Mesothelial cell of epicardium (in vitro differentiated cells): Measurements from ENCODE around the gene DPH1. TPM values are rescaled to one million over a fixed set of nuclear protein-coding genes. Genes with fewer than 3 reads are reported as not detected.

Experiments
- DNase-seq, 2 experiments: peaks; one replicate each; pipeline ENCODE4 v3.0.0; 2021; ENCODE audit warnings: low spot score in 2 of 2; ENCODE audit not compliant: unreplicated experiment in 2 of 2
- H3K27ac Mint-ChIP-seq: 2 replicates; pipeline ENCODE4 v1.8.0; 2021; ENCODE audit warnings: mixed read lengths
- H3K27me3 Mint-ChIP-seq: 2 replicates; pipeline ENCODE4 v1.8.0; 2021; ENCODE audit warnings: low read depth, mixed read lengths
- H3K36me3 Mint-ChIP-seq: 2 replicates; pipeline ENCODE4 v1.8.0; 2021; ENCODE audit warnings: mixed read lengths
- H3K4me1 Mint-ChIP-seq: 2 replicates; pipeline ENCODE4 v1.8.0; 2021; ENCODE audit warnings: mixed read lengths
- H3K4me3 Mint-ChIP-seq: 2 replicates; pipeline ENCODE4 v1.8.0; 2021; ENCODE audit warnings: mild to moderate bottlenecking, moderate library complexity, mixed read lengths
- H3K9me3 Mint-ChIP-seq: 2 replicates; pipeline ENCODE4 v1.8.0; 2021; ENCODE audit warnings: mixed read lengths
- total RNA-seq: library from RNA; stranded (reverse); gene quantifications from 3 replicates; pipeline ENCODE4 v1.2.1, GENCODE V29; 2021
- TF ChIP-seq, protein P1 (sequence below): fragments of 200-600 bp; sonication (generic); IDR thresholded peaks from one replicate; pipeline ENCODE4 v1.5.0; 2021; ENCODE audit warnings: antibody characterized with exemption; ENCODE audit not compliant: unreplicated experiment

DPH1 gene
- total RNA-seq, 1 donor from 2014 or later: 63.8 TPM

DNA sequence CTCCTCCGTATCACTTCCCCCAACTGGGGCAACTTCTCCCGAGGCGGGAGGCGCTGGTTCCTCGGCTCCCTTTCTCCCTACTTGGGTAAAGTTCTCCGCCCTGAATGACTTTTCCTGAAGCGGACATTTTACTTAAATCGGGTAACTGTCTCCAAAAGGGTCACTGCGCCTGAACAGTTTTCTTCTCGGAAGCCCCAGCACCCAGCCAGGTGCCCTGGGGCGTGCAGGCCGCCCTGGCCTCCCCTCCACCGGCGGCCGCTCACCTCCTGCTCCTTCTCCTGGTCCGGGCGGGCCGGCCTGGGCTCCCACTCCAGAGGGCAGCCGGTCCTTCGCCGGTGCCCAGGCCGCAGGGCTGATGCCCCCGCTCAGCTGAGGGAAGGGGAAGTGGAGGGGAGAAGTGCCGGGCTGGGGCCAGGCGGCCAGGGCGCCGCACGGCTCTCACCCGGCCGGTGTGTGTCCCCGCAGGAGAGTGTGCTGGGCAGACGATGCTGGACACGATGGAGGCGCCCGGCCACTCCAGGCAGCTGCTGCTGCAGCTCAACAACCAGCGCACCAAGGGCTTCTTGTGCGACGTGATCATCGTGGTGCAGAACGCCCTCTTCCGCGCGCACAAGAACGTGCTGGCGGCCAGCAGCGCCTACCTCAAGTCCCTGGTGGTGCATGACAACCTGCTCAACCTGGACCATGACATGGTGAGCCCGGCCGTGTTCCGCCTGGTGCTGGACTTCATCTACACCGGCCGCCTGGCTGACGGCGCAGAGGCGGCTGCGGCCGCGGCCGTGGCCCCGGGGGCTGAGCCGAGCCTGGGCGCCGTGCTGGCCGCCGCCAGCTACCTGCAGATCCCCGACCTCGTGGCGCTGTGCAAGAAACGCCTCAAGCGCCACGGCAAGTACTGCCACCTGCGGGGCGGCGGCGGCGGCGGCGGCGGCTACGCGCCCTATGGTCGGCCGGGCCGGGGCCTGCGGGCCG lies 26.5 kb downstream of the DPH1 start:
- peak overlapping the region; percentile 73 for H3K4me3 Mint-ChIP-seq
- DNase-seq: peak in 1 of 2 experiments; percentile 61
- peaks cover 13% of the 10 kb centered on the region for H3K36me3 Mint-ChIP-seq
- H3K4me1 Mint-ChIP-seq: peaks cover 40% of the 10 kb centered on the region
- TF ChIP-seq, protein P1, sequence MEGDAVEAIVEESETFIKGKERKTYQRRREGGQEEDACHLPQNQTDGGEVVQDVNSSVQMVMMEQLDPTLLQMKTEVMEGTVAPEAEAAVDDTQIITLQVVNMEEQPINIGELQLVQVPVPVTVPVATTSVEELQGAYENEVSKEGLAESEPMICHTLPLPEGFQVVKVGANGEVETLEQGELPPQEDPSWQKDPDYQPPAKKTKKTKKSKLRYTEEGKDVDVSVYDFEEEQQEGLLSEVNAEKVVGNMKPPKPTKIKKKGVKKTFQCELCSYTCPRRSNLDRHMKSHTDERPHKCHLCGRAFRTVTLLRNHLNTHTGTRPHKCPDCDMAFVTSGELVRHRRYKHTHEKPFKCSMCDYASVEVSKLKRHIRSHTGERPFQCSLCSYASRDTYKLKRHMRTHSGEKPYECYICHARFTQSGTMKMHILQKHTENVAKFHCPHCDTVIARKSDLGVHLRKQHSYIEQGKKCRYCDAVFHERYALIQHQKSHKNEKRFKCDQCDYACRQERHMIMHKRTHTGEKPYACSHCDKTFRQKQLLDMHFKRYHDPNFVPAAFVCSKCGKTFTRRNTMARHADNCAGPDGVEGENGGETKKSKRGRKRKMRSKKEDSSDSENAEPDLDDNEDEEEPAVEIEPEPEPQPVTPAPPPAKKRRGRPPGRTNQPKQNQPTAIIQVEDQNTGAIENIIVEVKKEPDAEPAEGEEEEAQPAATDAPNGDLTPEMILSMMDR: peak; percentile 11
- H3K27me3 Mint-ChIP-seq: peaks cover 19% of the 10 kb centered on the region
- no peaks in the 10 kb centered on the region for H3K9me3 Mint-ChIP-seq
- H3K27ac Mint-ChIP-seq: peak overlapping the region; percentile 79

DNA sequence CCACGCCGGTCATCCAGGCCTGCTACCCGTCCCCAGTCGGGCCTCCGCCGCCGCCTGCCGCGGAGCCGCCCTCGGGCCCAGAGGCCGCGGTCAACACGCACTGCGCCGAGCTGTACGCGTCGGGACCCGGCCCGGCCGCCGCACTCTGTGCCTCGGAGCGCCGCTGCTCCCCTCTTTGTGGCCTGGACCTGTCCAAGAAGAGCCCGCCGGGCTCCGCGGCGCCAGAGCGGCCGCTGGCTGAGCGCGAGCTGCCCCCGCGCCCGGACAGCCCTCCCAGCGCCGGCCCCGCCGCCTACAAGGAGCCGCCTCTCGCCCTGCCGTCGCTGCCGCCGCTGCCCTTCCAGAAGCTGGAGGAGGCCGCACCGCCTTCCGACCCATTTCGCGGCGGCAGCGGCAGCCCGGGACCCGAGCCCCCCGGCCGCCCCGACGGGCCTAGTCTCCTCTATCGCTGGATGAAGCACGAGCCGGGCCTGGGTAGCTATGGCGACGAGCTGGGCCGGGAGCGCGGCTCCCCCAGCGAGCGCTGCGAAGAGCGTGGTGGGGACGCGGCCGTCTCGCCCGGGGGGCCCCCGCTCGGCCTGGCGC lies 27.3 kb downstream of the DPH1 start:
- H3K4me1 Mint-ChIP-seq: peaks cover 41% of the 10 kb centered on the region
- TF ChIP-seq, protein P1: no peak
- DNase-seq: no peak
- H3K27ac Mint-ChIP-seq: no peak overlapping the region
- no peak overlapping the region for H3K4me3 Mint-ChIP-seq
- no peaks in the 10 kb centered on the region for H3K9me3 Mint-ChIP-seq
- H3K27me3 Mint-ChIP-seq: peaks cover 12% of the 10 kb centered on the region
- H3K36me3 Mint-ChIP-seq: peaks cover 13% of the 10 kb centered on the region

DNA sequence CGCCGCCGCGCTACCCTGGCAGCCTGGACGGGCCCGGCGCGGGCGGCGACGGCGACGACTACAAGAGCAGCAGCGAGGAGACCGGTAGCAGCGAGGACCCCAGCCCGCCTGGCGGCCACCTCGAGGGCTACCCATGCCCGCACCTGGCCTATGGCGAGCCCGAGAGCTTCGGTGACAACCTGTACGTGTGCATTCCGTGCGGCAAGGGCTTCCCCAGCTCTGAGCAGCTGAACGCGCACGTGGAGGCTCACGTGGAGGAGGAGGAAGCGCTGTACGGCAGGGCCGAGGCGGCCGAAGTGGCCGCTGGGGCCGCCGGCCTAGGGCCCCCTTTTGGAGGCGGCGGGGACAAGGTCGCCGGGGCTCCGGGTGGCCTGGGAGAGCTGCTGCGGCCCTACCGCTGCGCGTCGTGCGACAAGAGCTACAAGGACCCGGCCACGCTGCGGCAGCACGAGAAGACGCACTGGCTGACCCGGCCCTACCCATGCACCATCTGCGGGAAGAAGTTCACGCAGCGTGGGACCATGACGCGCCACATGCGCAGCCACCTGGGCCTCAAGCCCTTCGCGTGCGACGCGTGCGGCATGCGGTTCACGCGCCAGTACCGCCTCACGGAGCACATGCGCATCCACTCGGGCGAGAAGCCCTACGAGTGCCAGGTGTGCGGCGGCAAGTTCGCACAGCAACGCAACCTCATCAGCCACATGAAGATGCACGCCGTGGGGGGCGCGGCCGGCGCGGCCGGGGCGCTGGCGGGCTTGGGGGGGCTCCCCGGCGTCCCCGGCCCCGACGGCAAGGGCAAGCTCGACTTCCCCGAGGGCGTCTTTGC lies 28.0 kb downstream of the DPH1 start:
- Mint-ChIP-seq H3K4me1 (peaks cover 47% of the 10 kb centered on the region), H3K27me3 (peaks cover 10% of the 10 kb centered on the region), H3K36me3 (peaks cover 13% of the 10 kb centered on the region), H3K9me3 (no peaks in the 10 kb centered on the region), H3K4me3 (peak overlapping the region; percentile 61), H3K27ac (no peak overlapping the region)
- TF ChIP-seq, protein P1: no peak
- no peak for DNase-seq

DNA sequence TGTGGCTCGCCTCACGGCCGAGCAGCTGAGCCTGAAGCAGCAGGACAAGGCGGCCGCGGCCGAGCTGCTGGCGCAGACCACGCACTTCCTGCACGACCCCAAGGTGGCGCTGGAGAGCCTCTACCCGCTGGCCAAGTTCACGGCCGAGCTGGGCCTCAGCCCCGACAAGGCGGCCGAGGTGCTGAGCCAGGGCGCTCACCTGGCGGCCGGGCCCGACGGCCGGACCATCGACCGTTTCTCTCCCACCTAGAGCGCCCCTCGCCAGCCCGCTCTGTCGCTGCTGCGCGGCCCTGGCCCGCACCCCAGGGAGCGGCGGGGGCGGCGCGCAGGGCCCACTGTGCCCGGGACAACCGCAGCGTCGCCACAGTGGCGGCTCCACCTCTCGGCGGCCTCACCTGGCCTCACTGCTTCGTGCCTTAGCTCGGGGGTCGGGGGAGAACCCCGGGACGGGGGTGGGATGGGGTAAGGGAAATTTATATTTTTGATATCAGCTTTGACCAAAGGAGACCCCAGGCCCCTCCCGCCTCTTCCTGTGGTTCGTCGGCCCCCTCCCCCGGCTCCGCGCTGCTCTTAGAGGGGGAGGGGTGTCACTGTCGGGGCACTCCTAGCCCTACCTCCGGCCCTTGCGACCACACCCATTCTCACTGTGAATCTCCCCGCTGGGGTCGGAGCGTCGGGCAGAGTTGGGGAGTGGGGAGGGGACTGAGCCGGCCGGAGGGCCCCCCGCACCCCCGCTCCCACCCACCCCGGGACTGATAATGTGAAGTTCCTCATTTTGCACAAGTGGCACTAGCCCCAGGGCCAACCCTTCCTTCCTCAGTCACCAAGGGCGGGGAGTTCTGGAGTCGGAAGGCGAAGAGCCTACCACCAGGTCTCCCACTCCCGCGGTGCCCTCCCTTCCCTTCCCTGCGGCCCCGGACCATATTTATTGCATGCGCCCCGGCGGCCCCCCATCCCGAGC lies 28.9 kb downstream of the DPH1 start:
- Mint-ChIP-seq H3K4me1 (peaks cover 51% of the 10 kb centered on the region), H3K36me3 (peaks cover 13% of the 10 kb centered on the region), H3K4me3 (peak overlapping the region; percentile 62), H3K27me3 (peaks cover 5% of the 10 kb centered on the region), H3K9me3 (no peaks in the 10 kb centered on the region), H3K27ac (peak overlapping the region; percentile 90)
- TF ChIP-seq, protein P1: peak; percentile 80
- peak in 1 of 2 experiments; percentile 70 for DNase-seq
